ENCODE measurements around the gene PEPD. TPM values are rescaled to one million over a fixed set of nuclear protein-coding genes. Genes with fewer than 3 reads are reported as not detected.

Gene PEPD
- polyA plus RNA-seq, 6 donors from 2014 or later = 83.7 to 143 (median 95.4) TPM

- ATAC-seq (ENCODE audit: low read depth in 2 of 2) (no peak), DNase-seq (no peak)
- H3K9me3 Mint-ChIP-seq = peaks cover 0 to 6% (median 0%) of the 10 kb centered on the region in 7 donors
- peaks cover 2 to 16% (median 8%) of the 10 kb centered on the region in 3 donors for H3K4me1 Mint-ChIP-seq
- no peaks in the 10 kb centered on the region for H3K27me3 Mint-ChIP-seq
- H3K27ac Mint-ChIP-seq = no peak overlapping the region
- H3K36me3 Mint-ChIP-seq = peaks cover 0 to 7% of the 10 kb centered on the region in 2 donors
- H3K4me3 Mint-ChIP-seq = no peak overlapping the region
Measured at GRCh38 chr19:33507021-33507956, 14.3 kb downstream of the PEPD start.

- peaks cover 2 to 16% (median 8%) of the 10 kb centered on the region in 3 donors for H3K4me1 Mint-ChIP-seq
- DNase-seq (no peak), ATAC-seq (ENCODE audit: low read depth in 2 of 2) (no peak)
- peaks cover 0 to 6% (median 0%) of the 10 kb centered on the region in 7 donors for H3K9me3 Mint-ChIP-seq
- no peaks in the 10 kb centered on the region for H3K27me3 Mint-ChIP-seq
- H3K27ac Mint-ChIP-seq = no peak overlapping the region
- H3K4me3 Mint-ChIP-seq = no peak overlapping the region
- peaks cover 0 to 7% of the 10 kb centered on the region in 2 donors for H3K36me3 Mint-ChIP-seq
Measured at GRCh38 chr19:33506498-33506897, 15.1 kb downstream of the PEPD start.

GRCh38 chr19:33505823-33506222 is 15.8 kb downstream of the PEPD start:
- ATAC-seq (ENCODE audit: low read depth in 2 of 2) (no peak), DNase-seq (no peak)
- H3K4me1 Mint-ChIP-seq = peaks cover 2 to 16% (median 8%) of the 10 kb centered on the region in 3 donors
- peak overlapping the region in 2 of 6 donors; percentile 79 to 84 for H3K27ac Mint-ChIP-seq
- H3K4me3 Mint-ChIP-seq = no peak overlapping the region
- H3K27me3 Mint-ChIP-seq = no peaks in the 10 kb centered on the region
- peaks cover 0 to 6% (median 0%) of the 10 kb centered on the region in 7 donors for H3K9me3 Mint-ChIP-seq
- peaks cover 0 to 7% of the 10 kb centered on the region in 2 donors for H3K36me3 Mint-ChIP-seq

- Mint-ChIP-seq H3K27ac (no peak overlapping the region), H3K4me3 (no peak overlapping the region), H3K36me3 (peaks cover 0 to 5% of the 10 kb centered on the region in 2 donors), H3K27me3 (no peaks in the 10 kb centered on the region), H3K9me3 (peaks cover 0 to 6% (median 0%) of the 10 kb centered on the region in 7 donors), H3K4me1 (peaks cover 2 to 16% (median 8%) of the 10 kb centered on the region in 3 donors)
- DNase-seq (no peak), ATAC-seq (ENCODE audit: low read depth in 2 of 2) (no peak)
Measured at GRCh38 chr19:33505148-33505547, 16.4 kb downstream of the PEPD start.

GRCh38 chr19:33504058-33504444 is 17.5 kb downstream of the PEPD start:
- peaks cover 2 to 16% (median 8%) of the 10 kb centered on the region in 3 donors for H3K4me1 Mint-ChIP-seq
- no peak overlapping the region for H3K4me3 Mint-ChIP-seq
- no peaks in the 10 kb centered on the region for H3K27me3 Mint-ChIP-seq
- ATAC-seq (ENCODE audit: low read depth in 2 of 2) = no peak
- H3K9me3 Mint-ChIP-seq = peaks cover 0 to 6% (median 0%) of the 10 kb centered on the region in 7 donors
- H3K36me3 Mint-ChIP-seq = peaks cover 0 to 7% of the 10 kb centered on the region in 2 donors
- H3K27ac Mint-ChIP-seq = no peak overlapping the region
- DNase-seq = no peak

- Mint-ChIP-seq H3K9me3 (peaks cover 0 to 6% (median 0%) of the 10 kb centered on the region in 7 donors), H3K36me3 (peaks cover 0 to 11% of the 10 kb centered on the region in 2 donors), H3K4me1 (peaks cover 2 to 16% (median 8%) of the 10 kb centered on the region in 3 donors), H3K4me3 (no peak overlapping the region), H3K27ac (no peak overlapping the region), H3K27me3 (no peaks in the 10 kb centered on the region)
- DNase-seq = no peak
- no peak for ATAC-seq (ENCODE audit: low read depth in 2 of 2)
Measured at GRCh38 chr19:33503433-33504057, 18.0 kb downstream of the PEPD start.

- H3K27ac Mint-ChIP-seq = peak overlapping the region in 1 of 6 donors; percentile 82
- H3K27me3 Mint-ChIP-seq = no peaks in the 10 kb centered on the region
- H3K9me3 Mint-ChIP-seq = peaks cover 0 to 6% (median 0%) of the 10 kb centered on the region in 7 donors
- no peak for DNase-seq
- peaks cover 0 to 11% of the 10 kb centered on the region in 2 donors for H3K36me3 Mint-ChIP-seq
- no peak overlapping the region for H3K4me3 Mint-ChIP-seq
- peaks cover 2 to 16% (median 8%) of the 10 kb centered on the region in 3 donors for H3K4me1 Mint-ChIP-seq
- no peak for ATAC-seq (ENCODE audit: low read depth in 2 of 2)
Measured at GRCh38 chr19:33503030-33503429, 18.6 kb downstream of the PEPD start.

- ATAC-seq (ENCODE audit: low read depth in 2 of 2) = no peak
- Mint-ChIP-seq H3K4me3 (no peak overlapping the region), H3K36me3 (peaks cover 0 to 11% of the 10 kb centered on the region in 2 donors), H3K9me3 (peaks cover 0 to 6% (median 0%) of the 10 kb centered on the region in 7 donors), H3K4me1 (peaks cover 2 to 16% (median 8%) of the 10 kb centered on the region in 3 donors), H3K27ac (peak overlapping the region in 1 of 6 donors; percentile 82), H3K27me3 (no peaks in the 10 kb centered on the region)
- no peak for DNase-seq
Measured at GRCh38 chr19:33502521-33502920, 19.1 kb downstream of the PEPD start.

- Mint-ChIP-seq H3K9me3 (peaks cover 0 to 6% (median 0%) of the 10 kb centered on the region in 7 donors), H3K27me3 (no peaks in the 10 kb centered on the region), H3K4me1 (peaks cover 2 to 15% (median 8%) of the 10 kb centered on the region in 3 donors), H3K4me3 (no peak overlapping the region), H3K27ac (no peak overlapping the region), H3K36me3 (peaks cover 0 to 11% of the 10 kb centered on the region in 2 donors)
- no peak for ATAC-seq (ENCODE audit: low read depth in 2 of 2)
- no peak for DNase-seq
Measured at GRCh38 chr19:33501693-33502356, 19.8 kb downstream of the PEPD start.

GRCh38 chr19:33500991-33501390 is 20.6 kb downstream of the PEPD start:
- H3K36me3 Mint-ChIP-seq = peaks cover 0 to 11% of the 10 kb centered on the region in 2 donors
- DNase-seq (no peak), ATAC-seq (ENCODE audit: low read depth in 2 of 2) (no peak)
- no peaks in the 10 kb centered on the region for H3K27me3 Mint-ChIP-seq
- no peak overlapping the region for H3K27ac Mint-ChIP-seq
- H3K4me1 Mint-ChIP-seq = peaks cover 0 to 7% (median 3%) of the 10 kb centered on the region in 3 donors
- H3K9me3 Mint-ChIP-seq = no peaks in the 10 kb centered on the region
- H3K4me3 Mint-ChIP-seq = no peak overlapping the region

GRCh38 chr19:33500586-33500985 is 21.0 kb downstream of the PEPD start:
- Mint-ChIP-seq H3K27ac (no peak overlapping the region), H3K27me3 (no peaks in the 10 kb centered on the region), H3K9me3 (no peaks in the 10 kb centered on the region), H3K4me1 (peaks cover 0 to 3% (median 0%) of the 10 kb centered on the region in 3 donors), H3K36me3 (peaks cover 0 to 11% of the 10 kb centered on the region in 2 donors), H3K4me3 (no peak overlapping the region)
- ATAC-seq (ENCODE audit: low read depth in 2 of 2) (no peak), DNase-seq (no peak)

- no peaks in the 10 kb centered on the region for H3K4me1 Mint-ChIP-seq
- DNase-seq (no peak), ATAC-seq (ENCODE audit: low read depth in 2 of 2) (no peak)
- H3K27me3 Mint-ChIP-seq = no peaks in the 10 kb centered on the region
- peak overlapping the region in 1 of 6 donors; percentile 72 for H3K27ac Mint-ChIP-seq
- peaks cover 0 to 11% of the 10 kb centered on the region in 2 donors for H3K36me3 Mint-ChIP-seq
- H3K9me3 Mint-ChIP-seq = no peaks in the 10 kb centered on the region
- no peak overlapping the region for H3K4me3 Mint-ChIP-seq
Measured at GRCh38 chr19:33499671-33500506, 21.7 kb downstream of the PEPD start.
